ENCODE measurements around the gene CCDC197.

Gene CCDC197

DNA sequence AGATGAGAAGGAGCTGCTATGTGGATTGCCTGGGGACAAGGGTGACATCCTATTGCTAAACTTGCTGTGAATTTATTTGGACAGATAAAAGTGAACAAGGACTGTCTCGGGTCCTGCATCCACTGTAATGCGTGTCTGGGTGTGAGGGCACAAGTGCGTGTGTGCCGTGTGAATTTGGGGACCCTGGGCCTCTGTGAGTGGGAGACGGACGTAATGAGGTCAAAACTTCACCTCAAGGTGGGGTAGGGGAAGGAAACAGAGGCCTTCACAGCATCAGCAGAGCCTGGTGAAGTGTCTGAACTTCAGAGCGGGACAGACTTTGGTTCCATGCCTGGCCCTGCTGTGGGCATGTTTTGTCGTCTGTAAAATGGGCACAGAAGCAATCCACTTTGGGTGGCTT lies 35.5 kb upstream of the CCDC197 start:
- no peak for DNase-seq (ENCODE audit: low read depth in 2 of 2)

DNA sequence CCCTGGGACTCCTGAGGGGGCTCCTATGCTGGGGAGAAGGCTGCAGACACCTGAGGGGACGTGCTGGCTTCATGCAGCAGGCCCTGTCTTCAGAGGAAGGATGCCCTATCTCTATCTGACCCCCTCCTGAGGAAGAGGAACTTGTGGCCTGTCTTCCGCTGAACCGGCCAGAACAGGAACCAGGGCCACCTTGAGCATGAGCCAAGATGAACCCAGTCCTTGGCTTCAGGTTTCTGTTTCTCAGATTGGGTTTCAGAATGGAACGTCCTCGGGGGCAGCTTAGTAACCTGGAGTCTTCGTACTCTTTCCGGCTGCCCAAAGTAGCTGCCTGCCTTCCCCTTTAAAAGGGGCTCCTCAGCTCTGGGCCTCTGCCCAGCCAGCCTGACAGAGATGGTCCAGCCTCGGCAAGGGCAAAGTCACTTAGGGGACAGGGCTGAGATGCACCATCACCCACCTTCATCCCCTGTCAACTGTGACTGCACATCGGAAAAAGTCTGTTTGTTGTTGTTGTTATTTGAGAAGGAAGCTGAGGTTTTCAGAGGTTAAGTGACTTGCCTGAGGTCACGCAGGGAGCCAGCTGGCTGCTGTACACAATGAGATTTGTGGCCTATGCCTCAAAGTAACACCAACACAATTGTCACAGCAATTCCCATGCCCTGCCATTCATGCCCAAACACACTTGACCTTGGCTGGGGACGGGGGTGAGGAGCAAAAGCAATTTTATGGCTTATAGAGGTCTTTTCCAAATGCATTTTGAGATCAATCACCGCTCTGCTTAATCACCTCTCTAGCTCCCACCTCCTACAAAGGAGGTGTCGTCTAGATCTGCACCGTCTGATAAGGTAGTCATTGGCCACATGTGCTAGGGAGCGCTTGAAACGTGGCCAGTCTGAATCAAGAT lies 34.1 kb upstream of the CCDC197 start:
- no peak for DNase-seq (ENCODE audit: low read depth in 2 of 2)

DNA sequence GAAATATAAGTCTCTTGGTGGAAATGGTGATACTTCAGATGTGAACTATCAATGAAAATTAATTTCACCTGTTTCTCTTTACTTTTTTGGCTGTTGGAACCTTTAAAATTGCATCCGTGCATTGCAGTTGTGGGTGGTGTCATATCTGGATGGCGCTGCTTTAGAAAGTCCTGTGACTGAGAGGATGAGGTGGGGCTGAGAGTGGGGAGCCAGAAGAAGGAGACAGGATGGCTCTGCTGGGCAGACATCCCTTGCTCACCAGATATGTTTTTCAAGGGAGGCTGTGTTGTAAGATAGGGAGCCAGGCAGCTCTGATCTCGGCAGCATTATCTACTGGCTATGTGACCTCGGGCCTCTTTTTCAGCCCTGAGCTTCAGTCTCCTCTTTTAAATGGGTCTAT lies 33.4 kb upstream of the CCDC197 start:
- DNase-seq (ENCODE audit: low read depth in 2 of 2), result no peak

DNA sequence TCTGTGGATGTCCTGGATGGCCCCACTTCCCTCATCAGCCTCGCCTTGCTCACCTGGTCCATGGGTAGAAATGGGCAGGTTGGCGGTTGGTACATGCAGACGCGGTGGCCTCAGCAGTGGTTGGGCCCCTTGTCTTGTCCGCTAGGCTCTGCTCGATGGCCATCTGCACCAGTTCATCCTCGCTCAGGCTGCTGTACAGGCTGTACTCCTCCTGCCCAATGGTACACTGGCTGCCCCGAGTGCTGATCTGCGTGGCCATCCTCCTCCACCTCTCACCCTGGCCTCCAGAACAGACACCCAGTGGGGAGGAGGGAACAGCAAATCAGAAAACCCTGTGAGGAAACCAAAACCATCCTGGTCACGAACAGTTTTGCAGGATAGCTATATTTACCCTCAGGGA lies 32.8 kb upstream of the CCDC197 start:
- DNase-seq (ENCODE audit: low read depth in 2 of 2), result no peak

DNA sequence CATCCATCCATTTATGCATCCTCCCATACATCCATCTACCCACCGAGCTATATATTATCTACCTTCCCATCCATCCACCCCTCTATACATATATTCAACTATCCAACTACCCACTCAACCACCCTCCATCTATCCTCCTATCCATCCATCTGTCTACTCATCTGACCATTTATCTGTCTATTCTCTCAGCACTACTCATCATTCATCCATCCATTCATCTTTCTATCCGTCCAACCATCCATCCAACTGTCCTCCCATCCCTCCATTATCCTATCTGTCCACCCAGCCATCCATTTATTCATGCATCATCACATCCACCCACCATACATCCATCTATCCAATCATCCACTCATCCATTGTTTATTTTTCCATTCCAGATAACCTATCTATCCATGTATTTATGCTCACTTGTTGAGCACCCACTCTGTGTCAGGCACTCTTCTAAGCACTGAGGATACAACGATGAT lies 32.2 kb upstream of the CCDC197 start:
- no peak for DNase-seq (ENCODE audit: low read depth in 2 of 2)

DNA sequence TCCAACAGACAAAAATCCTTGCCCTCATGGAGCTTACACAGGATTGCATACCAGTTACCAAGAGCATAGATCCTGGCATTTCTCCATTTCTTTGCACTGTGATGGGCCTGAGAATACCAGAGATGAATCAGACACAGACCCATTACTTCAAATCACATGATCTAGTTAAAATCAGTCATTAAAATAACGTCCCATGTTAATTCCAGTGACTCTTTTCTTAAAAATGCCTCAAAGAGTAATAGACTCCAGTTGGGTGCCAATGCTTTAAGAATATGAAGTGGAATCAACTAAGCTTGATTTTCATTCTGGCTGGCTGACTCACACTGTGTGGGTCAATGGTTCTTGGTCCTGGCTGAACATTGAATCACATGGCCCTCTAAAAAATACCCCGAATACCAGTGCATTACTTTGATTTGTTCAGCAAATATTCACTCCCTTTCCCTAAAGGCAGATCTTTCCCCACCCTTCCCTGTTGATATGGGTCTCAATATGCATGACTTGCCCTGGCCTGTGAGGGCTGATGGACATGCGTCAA lies 31.7 kb upstream of the CCDC197 start:
- peak; percentile 70 to 71 for DNase-seq (ENCODE audit: low read depth in 2 of 2)

DNA sequence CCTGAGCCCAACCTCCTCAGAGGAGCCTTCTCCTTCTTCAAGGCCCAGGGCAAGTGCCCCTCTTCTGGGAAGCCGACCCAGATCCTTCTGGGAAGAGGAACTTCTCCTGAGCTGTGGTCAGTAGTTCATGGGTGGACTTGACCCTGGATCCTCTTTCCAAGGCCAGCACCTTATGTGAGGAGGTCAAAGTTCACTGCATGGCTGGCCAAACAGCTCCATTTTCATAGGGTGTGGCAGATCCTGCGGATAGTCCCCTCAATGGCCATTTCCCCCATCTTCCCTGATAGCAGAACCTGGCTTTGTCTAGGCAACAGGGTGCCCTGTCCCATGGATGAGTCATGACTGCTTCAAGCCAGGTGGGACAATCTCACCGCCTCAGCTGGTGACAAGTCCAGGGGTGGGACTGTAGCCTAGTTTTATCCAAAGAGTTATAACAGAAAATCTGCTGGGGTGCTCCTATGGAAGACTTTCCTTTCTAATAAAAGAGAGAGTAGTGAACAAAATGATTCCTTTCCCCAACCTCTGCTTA lies 31.1 kb upstream of the CCDC197 start:
- no peak for DNase-seq (ENCODE audit: low read depth in 2 of 2)

DNA sequence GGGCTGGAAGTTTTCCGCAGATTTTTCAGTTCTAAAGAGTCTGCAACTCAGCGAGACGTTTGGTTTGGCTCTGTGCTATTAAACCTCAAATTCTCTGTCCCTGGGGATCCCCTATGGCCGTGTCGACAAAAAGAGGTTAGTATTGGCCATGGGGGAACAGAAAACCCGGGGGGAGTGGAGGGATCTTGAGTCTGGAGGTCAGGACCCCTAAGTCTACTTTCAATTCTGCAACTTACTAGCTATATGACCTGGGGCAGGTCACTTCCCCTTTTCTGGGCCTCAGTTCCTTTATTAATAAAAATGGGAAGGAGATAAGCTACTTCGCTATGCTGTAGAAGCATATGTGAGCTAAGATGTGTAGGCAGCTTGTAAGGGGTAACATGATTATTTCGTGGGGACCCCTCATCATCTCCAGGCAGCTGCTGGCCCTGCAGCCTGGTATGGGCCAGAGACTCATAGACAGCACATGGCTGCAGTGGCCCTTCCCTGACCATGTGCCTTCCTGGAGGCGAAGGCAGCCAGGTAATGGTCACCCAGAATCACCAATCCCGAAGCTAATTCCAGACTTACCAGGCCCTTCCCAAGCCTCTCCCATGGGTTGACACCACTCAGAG lies 29.4 kb upstream of the CCDC197 start:
- no peak for DNase-seq (ENCODE audit: low read depth in 2 of 2)

DNA sequence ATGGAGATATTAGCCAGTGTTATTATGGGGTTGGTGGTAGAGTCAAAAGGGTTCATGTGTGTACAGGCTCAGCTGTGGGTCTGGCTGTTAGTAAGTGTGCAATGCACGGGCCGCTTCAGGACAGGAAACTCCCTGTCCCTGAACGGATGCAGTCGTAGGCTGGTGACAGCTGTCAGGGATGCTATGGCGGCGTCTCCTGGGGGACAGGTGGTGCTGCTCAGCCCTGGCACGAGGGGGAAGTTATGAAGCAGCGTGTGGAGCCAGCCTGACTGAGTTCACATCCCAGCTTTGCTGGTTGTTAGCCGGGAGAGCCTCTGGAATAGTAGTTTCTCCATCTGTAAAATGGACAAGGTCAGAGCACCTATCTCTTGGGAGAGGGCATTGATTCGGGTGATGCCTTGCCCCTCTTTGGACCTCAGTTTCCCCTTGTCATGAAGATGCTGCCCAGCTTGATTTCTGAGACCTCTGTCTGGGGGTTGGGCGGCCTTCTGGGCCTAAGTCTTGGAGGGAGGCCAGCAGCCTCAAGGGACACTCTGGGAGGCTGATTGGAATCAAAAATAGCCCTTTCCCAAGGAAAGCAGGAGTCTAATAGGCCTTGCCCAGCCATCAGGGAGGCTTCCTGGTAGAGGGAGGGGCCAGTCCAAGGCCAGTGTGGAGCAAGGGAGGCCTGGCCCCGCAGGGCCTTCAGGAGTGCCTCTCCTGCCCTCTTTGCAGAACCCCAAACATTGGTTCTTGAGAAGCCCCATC lies 27.8 kb upstream of the CCDC197 start:
- no peak for DNase-seq (ENCODE audit: low read depth in 2 of 2)

DNA sequence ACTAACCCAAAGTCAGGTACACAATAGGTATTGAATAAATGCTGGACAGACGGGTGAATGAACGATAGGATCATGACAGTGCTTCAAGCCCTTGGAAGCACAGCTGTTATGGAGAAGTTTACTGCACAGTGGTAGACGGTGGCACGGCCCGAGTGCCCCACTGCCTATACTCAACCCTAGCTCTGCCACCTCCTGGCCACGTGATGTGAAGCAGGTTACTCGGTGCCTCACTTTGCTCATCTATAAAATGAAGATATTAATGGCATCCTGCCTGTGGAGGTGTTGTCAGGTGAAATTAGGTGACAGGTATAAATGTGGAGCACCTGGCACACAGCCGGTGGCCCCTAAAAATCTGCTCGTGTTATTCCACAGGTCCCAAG lies 26.5 kb upstream of the CCDC197 start:
- no peak for DNase-seq (ENCODE audit: low read depth in 2 of 2)

DNA sequence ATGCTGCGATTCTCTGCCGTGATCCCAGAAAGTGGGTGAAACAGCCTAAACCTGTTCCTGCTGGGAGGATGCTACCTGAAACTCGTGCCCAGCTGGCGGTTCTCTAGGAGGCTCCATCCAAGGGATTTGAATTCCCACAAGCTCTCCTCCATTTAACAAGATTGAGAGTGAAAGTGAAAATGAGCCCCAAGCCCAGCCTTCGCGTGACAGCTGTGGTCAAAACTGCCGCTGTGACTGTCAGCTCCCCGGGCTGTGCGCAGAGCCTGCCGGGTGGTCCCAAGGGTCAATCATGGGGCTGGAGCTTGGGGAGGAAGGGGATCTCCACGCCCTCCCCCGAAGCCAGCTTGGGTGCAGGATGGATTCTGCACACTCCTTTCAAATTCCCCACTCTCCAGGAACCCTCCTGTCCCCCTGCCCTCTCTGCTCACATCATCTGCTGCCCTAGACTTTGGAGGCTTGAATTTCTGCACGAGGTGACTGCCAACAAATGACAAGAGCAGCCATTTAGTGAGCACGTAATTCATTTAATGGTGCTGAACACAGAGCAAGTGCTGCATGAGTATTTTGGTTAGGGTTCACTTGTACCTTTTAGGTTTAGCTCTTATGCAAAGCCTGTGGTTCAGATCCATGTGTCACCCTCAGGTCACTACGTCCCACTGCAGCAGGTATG lies 26.0 kb upstream of the CCDC197 start:
- no peak for DNase-seq (ENCODE audit: low read depth in 2 of 2)

DNA sequence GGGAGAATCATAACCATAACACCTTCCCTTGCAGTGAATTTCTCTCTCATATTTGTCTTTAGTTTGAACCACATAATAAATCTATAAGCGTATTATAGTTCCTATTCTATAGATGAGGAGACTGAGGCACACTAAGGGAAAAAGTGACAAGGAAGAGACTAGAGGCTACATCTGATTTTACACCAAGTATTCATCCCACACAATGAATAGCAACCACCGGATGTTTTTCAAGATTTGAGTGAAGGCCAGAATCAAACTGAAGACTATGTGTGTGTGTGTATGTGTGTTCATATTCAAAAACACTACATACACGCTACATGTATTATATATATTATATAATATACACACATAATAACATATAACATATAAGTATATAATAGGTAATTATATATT lies 25.5 kb upstream of the CCDC197 start:
- no peak for DNase-seq (ENCODE audit: low read depth in 2 of 2)

DNA sequence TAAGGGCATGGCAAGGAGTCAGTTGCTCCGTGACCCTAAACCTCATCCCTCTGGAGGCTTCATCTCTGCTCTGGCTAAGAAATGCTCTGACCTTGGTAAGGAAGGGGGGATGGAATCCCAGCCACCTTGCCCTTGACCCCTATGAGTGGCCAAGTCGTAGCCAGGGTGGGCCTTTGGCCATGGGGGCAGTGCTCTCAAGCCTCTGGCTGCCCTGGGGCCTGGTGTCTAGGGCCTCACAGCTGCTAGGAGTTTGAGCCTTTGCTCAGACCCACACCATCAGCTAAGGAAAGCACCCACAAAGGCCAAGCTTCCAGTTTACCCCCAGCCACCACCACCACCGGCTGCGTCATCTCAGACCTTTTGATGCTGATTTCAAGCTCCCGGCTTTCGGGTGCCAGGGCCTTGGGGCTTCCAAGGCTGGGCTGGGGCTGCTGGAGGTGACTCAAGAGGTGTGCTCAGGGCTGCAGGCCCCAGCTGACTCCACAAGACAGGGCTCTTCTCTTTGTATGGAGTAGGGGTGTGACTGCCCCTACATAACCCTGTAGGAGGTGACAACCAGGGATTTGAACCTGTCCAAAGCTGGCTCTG lies 24.4 kb upstream of the CCDC197 start:
- DNase-seq (ENCODE audit: low read depth in 2 of 2), result no peak

DNA sequence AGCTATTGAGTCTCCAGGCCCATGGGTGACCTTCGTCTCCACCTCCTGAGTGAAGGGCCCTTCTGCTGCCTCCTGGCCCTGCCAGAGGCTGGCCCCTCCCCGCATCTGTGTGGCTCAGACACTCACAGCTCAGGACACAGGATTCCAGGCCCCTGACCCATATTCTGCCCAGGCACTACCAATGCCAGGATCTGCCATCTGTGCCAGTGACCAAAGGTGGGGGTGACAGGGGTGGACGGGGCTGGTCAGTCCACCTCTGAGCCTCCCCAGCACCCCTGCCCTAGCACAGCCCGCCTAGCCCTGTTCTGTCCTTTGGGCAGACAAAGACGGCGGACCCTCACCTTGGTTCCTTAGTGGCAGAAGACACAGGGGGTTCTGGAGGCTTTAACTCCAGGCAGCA lies 23.5 kb upstream of the CCDC197 start:
- DNase-seq (ENCODE audit: low read depth in 2 of 2), result no peak

DNA sequence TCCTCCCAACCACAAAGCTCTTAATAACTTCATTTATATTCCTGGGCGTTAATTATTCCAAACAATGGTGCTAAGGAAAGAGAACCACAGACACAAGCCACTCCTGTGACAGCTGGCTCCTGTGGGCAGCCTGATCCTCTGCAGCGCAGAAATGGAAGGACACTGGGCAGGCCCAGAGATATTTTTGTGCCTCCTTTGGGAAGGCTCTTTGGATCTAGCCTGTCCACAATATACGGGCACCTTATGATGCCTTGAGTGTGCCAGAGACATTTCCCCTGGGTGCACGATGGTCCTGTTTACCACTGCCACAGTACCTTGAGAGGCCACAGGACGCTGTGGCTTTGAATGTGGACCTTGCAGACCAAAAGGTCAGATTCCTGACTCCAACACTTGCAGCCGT lies 22.8 kb upstream of the CCDC197 start:
- DNase-seq (ENCODE audit: low read depth in 2 of 2), result no peak

DNA sequence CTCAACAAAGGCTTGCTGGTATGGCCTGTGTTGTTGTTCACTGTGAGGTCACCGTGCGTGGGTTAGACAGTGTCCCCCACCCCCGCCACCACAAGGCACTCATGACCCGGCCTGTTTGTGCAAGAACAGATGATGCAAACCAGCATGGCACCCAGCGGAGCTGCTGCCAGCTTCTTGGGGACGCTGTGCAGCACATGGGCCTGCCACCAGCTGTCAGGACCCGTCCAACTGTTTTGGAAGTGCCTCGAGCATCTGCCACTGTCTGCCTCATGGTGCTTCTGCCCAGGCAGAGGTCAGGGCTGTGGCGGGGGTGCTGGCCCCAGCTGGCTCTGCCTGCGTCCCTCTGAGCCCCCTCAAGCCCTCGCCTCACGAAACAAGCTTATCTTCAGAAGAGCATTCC lies 22.3 kb upstream of the CCDC197 start:
- no peak for DNase-seq (ENCODE audit: low read depth in 2 of 2)

DNA sequence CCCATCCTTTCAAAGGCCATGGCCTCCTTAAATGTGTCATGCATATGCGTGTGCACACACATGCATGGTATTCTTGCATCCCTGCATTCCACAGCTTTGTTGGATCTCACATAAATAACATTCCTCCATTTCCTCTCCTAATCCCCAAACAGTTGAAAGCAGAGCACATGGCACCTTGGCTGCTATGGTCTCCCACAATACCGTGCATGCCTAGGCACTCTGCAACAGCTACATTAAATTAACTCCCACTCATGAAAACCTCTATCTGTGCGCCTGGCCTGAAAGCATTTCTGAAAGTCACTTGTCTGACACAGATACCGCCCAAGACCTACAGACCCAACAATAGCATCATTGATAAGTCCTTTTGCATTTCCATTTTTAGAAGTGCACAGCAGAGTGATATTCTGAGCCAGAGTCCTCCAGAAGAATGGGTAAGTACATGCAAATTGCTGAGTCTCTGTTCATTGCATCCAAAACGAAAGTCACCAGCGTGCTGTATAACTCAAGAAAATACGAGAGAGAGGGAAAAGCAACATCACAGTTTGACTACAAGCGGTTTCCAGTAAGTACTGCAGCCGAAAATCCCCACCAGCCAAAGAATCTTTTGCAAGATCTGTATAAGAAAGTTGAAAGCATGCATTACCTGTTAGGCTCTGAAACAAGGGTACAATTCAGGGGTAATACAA lies 21.2 kb upstream of the CCDC197 start:
- DNase-seq (ENCODE audit: low read depth in 2 of 2), result no peak

DNA sequence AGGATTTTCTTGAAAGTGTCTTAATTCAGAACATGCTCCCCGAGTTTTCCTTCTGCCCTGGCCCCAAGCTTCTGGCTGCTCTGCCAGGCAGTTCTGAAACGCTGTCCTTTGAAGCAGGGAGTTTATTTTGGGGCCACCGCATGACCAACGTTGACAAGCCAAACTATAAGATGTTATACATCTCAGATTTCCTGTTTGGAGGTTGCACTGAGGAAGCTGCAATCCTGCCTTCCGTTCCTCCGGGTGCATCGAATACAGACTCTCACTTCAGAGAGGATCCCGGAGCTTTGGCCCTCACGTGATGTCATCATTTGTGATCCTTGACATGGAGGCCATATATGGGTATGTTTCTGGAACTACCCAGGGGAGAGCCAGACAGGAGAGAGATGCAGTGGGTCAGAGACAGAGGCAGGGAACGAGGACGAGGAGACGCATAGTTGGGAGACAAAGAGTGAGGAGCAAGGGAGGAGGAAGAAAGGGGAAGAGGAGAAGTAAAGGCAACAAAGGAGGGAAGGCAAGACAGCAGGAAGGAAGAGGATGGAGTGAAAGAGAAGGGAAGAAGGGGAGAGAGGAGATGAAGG lies 20.5 kb upstream of the CCDC197 start, which contains the start of gene ASB2:
Gene ASB2 (minus strand): TSS at position 94 of the 581 bp plus-strand sequence. CDS start 12,031 bp downstream, outside the sequence.
- DNase-seq (ENCODE audit: low read depth in 2 of 2), result no peak

DNA sequence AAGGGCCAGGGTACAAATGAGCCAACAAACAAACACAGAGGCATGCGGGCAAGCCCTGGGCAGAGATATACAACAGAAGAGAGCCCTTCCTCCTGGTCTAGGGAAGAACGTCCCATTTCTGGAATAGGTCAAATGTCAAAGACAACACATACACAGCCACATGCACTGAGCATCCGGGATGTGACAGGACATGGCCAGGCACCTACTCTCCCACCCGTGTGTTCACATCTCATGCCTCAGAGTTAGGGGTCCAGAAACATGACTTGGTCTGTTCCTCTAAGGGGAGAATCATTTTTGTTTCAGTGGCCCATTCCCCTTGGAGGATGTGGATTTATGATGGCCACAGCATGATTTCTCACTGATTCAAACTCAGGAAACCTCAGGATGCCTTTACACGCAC lies 19.9 kb upstream of the CCDC197 start:
- DNase-seq (ENCODE audit: low read depth in 2 of 2), result no peak
